Measurements from ENCODE around the gene CD74.

The CD74 gene

GRCh38 chr5:150397146-150397781 is 15.4 kb downstream of the CD74 start:
- DNase-seq (ENCODE audit: low read depth, low spot score) = no peak

- DNase-seq (ENCODE audit: low read depth, low spot score) = no peak
Observed at GRCh38 chr5:150396267-150396666, 16.4 kb downstream of the CD74 start.

- DNase-seq (ENCODE audit: low read depth, low spot score) = no peak
Observed at GRCh38 chr5:150395688-150395975, 17.1 kb downstream of the CD74 start.

- DNase-seq (ENCODE audit: low read depth, low spot score) = no peak
Observed at GRCh38 chr5:150394912-150395687, 17.6 kb downstream of the CD74 start.

GRCh38 chr5:150394131-150394530 is 18.6 kb downstream of the CD74 start:
- DNase-seq (ENCODE audit: low read depth, low spot score) = no peak

- no peak for DNase-seq (ENCODE audit: low read depth, low spot score)
Observed at GRCh38 chr5:150393096-150393645, 19.5 kb downstream of the CD74 start.

GRCh38 chr5:150392680-150393079 is 20.0 kb downstream of the CD74 start:
- DNase-seq (ENCODE audit: low read depth, low spot score) = no peak

- no peak for DNase-seq (ENCODE audit: low read depth, low spot score)
Observed at GRCh38 chr5:150391986-150392385, 20.7 kb downstream of the CD74 start.

- DNase-seq (ENCODE audit: low read depth, low spot score) = no peak
Observed at GRCh38 chr5:150391064-150391834, 21.5 kb downstream of the CD74 start.

- no peak for DNase-seq (ENCODE audit: low read depth, low spot score)
Observed at GRCh38 chr5:150389531-150390266, 23.0 kb downstream of the CD74 start.

- no peak for DNase-seq (ENCODE audit: low read depth, low spot score)
Observed at GRCh38 chr5:150386024-150386855, 26.5 kb downstream of the CD74 start.

- DNase-seq (ENCODE audit: low read depth, low spot score) = no peak
Observed at GRCh38 chr5:150384701-150385100, 28.0 kb downstream of the CD74 start.

GRCh38 chr5:150377964-150378694 is 34.6 kb downstream of the CD74 start:
- no peak for DNase-seq (ENCODE audit: low read depth, low spot score)

GRCh38 chr5:150376799-150377771 is 35.6 kb downstream of the CD74 start:
- no peak for DNase-seq (ENCODE audit: low read depth, low spot score)

GRCh38 chr5:150374651-150375050 is 38.1 kb downstream of the CD74 start:
- DNase-seq (ENCODE audit: low read depth, low spot score) = no peak

GRCh38 chr5:150372639-150373038 is 40.1 kb downstream of the CD74 start:
- DNase-seq (ENCODE audit: low read depth, low spot score) = no peak

GRCh38 chr5:150368526-150368925 is 44.2 kb downstream of the CD74 start:
- no peak for DNase-seq (ENCODE audit: low read depth, low spot score)

GRCh38 chr5:150364004-150364403 is 48.7 kb downstream of the CD74 start:
- no peak for DNase-seq (ENCODE audit: low read depth, low spot score)

GRCh38 chr5:150363185-150363584 is 49.5 kb downstream of the CD74 start:
- DNase-seq (ENCODE audit: low read depth, low spot score) = no peak

Measured in iPS DF 19.7 (cell line).